AG09309 (cell line): ENCODE results near the gene FBXO31.

ENCODE experiments used
- DNase-seq: peaks from one replicate; pipeline ENCODE4 v3.0.0-alpha.2; 2010; ENCODE audit warnings: low read depth
- H3K4me3 ChIP-seq: 2 replicates; pipeline ENCODE4 v1.5.1; 2011; ENCODE audit warnings: mild to moderate bottlenecking, low read depth, low read length, moderate library complexity; ENCODE audit not compliant: control insufficient read depth
- CTCF ChIP-seq: IDR thresholded peaks from 2 replicates; pipeline ENCODE4 v1.5.1; 2011; ENCODE audit warnings: mild to moderate bottlenecking, low read depth, low read length, inconsistent platforms; ENCODE audit not compliant: insufficient read depth, control insufficient read depth; ENCODE audit errors: missing control alignments

Gene FBXO31

GRCh38 chr16:87348616-87349157 is 34.9 kb downstream of the FBXO31 start:
- no peak overlapping the region for H3K4me3 ChIP-seq
- no peak for TF ChIP-seq CTCF
- no peak for DNase-seq

DNA sequence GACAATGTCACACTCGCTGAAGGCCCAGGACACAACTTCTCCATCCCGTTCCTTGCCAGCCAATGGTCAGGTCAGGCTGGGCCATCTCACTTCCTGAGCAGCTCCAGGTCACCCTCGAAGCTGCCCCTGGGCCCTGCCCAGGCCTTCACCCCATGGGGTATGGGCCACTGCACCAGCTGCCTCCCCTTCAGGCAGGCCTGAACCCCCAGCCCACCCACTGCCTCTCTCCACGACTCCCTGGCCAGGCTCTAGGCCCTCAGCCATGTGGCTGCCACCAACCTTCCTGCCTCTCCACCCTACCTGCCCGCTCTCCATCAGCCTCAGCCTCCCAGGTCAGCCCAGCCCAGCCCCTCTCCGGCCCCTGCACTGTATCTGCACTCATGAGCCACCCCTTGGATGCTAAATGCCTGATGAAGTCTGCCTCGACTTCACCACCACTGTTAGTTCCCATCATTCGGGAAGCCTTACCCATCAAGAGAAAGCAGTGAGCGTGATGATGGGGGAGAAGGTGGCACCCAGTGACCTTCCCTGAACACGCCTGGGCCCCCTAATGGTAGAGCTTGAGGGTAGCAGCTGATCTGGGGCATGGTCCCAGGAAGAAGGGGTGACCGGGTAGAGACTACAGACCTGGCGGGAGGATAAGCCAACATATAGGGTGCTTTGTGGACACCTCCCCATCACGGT is 35.5 kb downstream of the FBXO31 start:
- no peak for DNase-seq
- H3K4me3 ChIP-seq = no peak overlapping the region

GRCh38 chr16:87346517-87347060 is 37.0 kb downstream of the FBXO31 start:
- no peak for DNase-seq
- no peak overlapping the region for H3K4me3 ChIP-seq
- no peak for TF ChIP-seq CTCF

More for the DNA sequence above, 35.5 kb downstream of the FBXO31 start:
- no peak for TF ChIP-seq CTCF

GRCh38 chr16:87345726-87346424 is 37.7 kb downstream of the FBXO31 start:
- no peak for DNase-seq
- H3K4me3 ChIP-seq = no peak overlapping the region
- TF ChIP-seq CTCF = no peak

DNA sequence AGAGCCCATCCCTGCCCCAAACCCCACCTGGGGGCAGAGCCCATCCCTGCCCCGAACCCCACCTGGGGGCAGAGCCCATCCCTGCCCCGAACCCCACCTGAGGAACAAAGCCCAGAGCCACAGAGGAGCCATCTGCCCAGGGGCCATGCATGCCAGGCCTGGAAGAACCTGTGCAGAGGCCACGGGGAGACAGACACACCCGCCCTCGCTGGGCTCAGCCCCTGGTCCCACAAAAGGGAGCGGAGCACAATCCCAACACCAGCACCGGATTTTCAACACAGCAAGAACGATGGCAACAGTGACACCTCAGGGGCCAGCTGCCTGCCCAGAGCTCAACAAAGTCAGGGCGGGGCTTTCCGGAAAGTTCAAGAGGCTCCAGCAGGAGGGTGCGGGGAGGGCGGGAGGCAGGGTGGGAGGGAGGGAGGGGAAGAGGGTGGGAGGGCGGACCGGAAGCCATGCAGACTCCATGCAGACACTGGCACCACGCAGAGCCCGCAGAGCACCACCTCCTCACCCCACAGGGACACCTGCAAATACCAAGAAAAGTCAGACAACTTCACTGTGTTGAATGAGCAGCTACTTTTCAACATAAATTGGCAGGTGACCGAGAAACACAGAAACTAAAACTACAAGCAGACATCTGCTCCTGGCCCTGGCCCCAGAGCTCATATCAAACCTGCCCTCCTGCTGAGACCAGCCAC is 38.5 kb downstream of the FBXO31 start:
- DNase-seq = no peak
- no peak overlapping the region for H3K4me3 ChIP-seq

More for the DNA sequence above, 38.5 kb downstream of the FBXO31 start:
- TF ChIP-seq CTCF = no peak
